Stimulated activated CD4-positive, alpha-beta T cell treated with anti-CD3 and anti-CD28 coated beads, Interleukin-2, amount 100 ng/mL, for 4 hours (primary cell): ENCODE data around the gene FJX1.

Experiments
- DNase-seq: peaks from one replicate; pipeline ENCODE4 v3.0.0-alpha.2; 2020; ENCODE audit warnings: low read depth

The FJX1 gene

GRCh38 chr11:35617687-35618496 is at the start of gene FJX1:
TSS of gene FJX1 (plus strand) at chr11:35618460. CDS start at chr11:35618637, 177 bp downstream.
- peak; percentile 39 for DNase-seq

GRCh38 chr11:35571696-35572095 is 46.6 kb upstream of the FJX1 start:
- no peak for DNase-seq

DNA sequence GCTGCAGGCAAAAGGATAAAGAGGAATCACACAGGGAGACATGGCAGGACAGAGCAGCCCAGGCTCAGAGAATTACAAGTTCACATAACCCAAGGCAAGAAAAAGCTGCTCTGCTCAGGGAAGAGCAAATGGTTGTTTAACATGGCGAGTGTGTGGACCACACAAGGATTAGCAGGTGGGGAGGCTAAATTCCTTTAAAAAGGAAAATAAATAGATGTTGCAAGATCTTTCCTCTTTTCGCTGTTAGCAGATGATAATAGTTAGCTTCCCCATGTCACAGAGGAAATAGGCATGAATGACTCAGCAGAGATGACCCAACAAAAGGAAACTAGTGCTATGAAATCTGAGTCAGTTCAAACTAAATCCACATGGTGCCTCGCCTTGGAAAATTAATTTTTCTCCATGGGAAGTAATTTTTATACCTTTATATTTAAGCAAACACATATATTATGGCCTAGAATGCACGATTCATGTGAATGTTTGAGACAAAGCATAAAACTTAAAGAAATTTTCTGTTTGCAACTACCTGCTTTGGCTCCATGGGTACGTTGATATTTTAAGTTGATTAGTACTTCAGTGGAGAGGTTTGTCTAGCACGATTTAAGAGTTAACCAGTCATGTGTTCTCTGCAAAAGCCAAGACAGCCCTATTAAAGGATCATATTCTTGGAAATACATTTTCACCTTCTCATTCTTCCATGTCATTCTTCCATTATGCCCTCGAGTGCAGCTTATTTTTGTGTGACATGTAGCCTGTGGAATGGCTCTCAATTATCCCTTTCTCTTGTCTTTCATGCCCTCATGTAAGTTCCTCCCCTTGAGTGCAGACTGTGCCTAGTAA is 38.5 kb upstream of the FJX1 start:
- DNase-seq, result no peak

GRCh38 chr11:35580397-35580781 is 37.9 kb upstream of the FJX1 start:
- no peak for DNase-seq

DNA sequence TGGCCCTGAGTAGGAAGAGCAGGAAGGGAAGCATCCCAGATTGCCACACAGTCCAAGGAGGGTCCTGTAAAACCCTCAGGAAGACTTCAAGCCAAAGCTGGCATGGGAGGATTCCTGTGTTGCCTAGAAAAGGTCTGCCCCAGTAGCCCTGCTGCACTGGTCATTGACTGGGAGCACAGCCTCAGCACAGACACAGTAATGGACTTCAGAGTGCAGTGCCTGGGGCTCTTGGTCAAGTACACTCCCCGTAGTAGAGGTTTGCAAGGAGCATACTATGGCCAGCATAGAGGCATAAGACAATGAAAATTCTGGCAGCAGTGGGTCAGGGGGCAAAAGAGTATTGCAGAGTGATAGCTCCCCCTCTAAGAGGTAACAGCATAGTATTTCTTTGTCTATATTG is 36.2 kb upstream of the FJX1 start:
- no peak for DNase-seq

DNA sequence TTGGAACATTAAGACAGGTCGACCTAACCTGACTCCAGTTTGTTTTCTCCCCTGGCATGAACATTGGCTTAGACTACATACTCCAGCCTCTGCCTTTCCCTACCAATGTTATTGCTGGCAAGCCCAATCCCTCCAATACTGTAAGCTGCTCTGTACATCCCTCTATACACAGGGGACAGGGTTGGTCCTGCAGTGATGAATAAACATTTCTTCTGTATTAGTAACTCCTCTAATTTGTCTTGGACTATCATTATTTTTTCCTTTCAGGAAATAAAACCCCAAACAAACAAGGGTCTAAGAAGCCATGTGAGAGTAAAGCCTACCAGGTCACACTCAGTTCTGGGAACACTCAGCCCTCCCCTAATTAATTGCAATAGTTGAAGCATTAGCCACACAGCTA is 35.1 kb upstream of the FJX1 start:
- no peak for DNase-seq

- DNase-seq, result no peak
Observed at GRCh38 chr11:35583843-35584242, 34.4 kb upstream of the FJX1 start.

DNA sequence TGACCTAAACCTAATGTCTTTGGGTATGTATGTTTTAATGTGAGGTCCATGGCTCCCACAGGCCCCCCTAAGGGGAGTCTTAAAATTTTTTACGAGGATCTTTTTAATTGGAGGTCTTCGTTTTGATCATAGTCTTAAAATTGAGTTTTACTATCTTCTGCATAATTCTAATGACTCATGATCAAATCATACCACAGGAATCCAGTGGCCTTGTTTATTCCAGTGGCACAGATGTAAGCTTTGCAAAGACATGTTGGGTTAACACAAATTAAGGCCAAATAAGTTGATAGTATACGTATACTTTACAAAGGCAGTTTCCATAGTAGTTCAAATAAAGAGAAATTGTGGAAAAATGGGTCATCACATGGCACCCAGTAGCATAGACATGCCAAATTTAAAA is 33.9 kb upstream of the FJX1 start:
- no peak for DNase-seq

GRCh38 chr11:35585416-35585815 is 32.8 kb upstream of the FJX1 start:
- no peak for DNase-seq

DNA sequence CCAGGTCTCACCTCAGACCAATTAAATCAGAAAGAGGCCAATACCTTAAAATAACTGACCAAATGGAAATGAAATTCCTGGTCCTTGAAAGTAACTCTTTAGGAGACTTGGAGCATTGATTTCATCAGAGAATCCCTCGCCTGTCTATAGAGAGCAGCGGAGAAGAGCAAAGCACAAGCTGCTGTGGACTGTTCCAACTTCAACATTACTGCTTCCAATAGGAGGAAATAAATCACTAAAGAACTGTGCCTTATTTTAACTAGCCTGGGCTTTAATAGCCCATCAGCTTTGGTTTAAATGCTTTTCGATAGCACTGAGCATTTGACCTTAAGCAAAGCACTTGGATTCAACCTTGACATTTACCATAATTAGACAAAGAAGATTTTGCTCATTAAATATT is 32.0 kb upstream of the FJX1 start:
- no peak for DNase-seq

DNA sequence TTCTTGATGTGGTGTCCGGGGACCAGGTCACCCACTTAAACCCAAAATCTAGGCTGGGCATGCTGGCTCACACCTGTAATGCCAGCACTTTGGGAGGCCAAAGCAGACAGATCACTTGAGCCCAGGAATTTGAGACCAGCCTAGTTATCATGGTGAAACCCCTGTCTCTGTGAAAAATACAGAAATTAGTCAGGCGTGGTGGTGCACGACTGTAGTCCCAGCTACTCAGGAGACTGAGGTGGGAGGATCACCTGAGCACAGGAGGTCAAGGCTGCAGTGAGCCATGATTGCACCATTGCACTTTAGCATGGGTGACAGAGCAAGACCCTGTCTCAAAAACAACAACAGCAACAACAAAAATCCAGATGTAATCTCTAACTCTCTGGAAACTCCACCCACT is 30.3 kb upstream of the FJX1 start:
- DNase-seq, result no peak

DNA sequence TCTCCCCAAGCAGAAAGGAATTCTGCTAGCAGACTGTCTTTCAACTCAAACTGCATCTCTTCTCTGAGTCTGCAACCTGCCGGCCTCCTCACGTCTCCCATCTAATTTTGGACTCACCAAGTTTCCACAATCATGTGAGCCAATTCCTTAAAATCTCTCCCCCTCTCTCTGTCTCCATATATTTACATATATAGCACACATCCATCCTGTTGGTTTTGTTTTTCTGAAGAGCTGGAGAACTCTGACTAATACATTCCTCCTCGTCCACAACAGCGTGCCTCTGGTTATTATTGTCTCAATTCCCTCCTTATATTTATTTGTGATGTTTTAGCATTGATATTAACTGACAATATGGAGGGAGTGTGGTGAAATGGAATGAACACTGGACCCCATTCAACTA is 29.6 kb upstream of the FJX1 start:
- DNase-seq, result no peak

DNA sequence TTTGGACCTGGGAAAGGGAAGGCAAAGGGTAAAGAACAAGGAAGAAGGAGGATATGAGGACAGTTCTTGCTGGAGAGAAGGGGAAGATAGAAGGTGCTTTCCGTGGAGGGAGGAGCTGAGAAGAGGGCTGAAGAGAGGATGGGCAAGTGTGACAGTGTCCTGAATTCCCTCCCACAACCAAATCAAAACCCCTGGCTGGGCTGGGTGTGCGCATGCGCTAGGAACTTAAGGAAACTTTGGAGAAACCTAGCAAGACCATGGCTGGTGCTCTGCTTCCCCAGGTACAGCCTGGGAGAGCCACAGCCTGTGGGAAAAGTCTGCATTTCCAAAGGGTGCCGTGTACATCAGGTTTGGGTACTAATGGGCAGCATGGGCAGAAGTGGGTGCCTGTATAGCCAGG is 29.0 kb upstream of the FJX1 start:
- no peak for DNase-seq

DNA sequence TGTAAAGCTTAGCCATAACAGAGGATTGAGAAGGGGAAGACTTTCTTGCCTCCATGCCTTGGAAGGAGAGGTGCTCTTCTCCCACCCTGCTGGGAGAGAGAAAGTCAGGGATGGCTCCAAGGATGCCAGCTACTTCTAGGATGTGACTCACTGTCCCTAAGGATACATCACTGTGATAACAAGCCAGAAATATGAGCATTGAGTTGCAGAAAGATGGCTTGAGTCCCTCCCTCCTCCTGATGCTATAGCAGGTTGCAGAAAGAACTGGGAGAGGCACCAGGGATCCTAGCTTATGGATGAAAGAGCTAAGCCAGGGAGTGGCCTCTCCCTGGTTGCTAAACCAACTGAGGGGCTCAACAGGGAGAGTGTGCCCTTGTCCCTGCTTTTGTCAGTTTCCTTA is 27.8 kb upstream of the FJX1 start:
- no peak for DNase-seq

DNA sequence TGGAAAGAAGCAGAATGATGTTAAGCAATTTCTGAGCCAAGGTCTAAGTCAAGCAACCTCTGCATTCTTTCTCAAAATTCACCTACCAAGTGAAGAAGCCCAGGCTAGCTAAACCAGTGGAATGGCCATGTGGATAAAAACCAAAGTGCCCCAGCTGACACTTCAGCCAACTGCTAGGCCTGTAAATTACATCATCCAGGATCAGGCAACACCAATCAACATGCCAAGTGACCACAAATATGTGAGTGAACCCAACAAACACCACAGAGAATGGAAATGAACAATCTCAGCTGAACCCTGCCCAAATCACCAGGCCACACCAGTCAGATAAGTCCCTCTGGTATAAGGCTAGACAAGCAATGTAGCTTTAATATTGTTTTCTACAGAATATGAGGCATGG is 25.1 kb upstream of the FJX1 start:
- no peak for DNase-seq

- no peak for DNase-seq
Observed at GRCh38 chr11:35594680-35595079, 23.6 kb upstream of the FJX1 start.

GRCh38 chr11:35598254-35599125 is 19.8 kb upstream of the FJX1 start:
- DNase-seq, result no peak

DNA sequence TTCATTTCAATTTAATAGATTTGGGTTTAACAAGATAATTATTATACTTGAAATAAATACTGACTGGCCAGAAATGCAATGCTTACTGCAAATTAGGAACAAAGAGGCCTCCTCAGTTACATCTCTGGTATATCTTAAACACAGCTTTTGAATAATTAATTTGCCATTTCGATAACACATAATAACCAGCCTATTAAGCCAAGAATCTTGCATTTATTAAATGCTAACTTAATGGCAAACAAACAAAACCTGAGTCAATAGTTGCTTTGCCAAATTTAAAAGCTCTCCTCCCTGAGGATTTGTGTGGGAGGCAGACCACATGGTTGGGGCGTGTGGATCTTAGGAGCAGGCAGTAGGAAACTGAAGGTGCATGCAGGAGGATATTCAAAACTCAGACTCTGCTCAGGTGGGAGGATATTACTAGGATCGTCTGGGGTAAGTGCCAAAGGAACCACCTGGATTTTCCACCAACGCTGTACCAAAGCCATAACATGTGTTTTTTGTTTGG is 17.9 kb upstream of the FJX1 start:
- DNase-seq, result no peak

DNA sequence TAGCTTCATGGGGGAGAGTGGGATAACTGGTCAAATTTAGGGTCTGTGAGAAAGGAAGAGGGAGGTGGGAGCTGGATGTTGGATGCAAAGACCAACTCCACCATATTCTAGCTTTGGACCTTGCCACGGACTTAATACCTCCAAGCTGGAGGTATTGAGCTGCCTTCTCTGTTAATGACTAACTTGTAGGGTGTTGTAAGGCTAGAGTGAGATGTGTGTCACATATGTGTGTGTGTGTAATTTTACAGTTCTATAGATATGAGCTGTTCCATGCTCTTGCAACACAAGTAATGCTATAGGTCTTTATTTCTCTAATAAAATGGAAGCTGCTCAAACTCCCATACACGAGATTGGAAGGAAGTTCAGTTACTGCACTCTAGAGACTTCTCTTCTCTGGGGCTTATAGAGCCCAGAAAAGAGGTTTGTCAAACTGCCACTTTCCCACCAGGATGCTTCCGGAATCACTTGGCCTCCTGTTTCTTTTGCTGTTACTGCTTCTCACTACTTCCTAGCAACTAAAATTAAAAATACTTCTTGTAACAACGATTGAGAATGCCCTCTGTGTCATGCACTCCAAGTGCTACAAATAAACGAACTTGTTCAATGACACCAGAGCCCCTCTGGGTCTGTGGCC is 16.0 kb upstream of the FJX1 start:
- no peak for DNase-seq

- no peak for DNase-seq
Observed at GRCh38 chr11:35602979-35603378, 15.3 kb upstream of the FJX1 start.

GRCh38 chr11:35605706-35606105 is 12.6 kb upstream of the FJX1 start:
- no peak for DNase-seq

- DNase-seq, result no peak
Observed at GRCh38 chr11:35606206-35606605, 12.1 kb upstream of the FJX1 start.
